ENCODE measurements around the gene KIAA0040. TPM values are rescaled to one million over a fixed set of nuclear protein-coding genes. Genes with fewer than 3 reads are reported as not detected.

The KIAA0040 gene
- total and polyA plus RNA-seq, 2 donors (not counting 1 experiment from before 2014, with no cell fraction given): 93.6 to 106 TPM

DNA sequence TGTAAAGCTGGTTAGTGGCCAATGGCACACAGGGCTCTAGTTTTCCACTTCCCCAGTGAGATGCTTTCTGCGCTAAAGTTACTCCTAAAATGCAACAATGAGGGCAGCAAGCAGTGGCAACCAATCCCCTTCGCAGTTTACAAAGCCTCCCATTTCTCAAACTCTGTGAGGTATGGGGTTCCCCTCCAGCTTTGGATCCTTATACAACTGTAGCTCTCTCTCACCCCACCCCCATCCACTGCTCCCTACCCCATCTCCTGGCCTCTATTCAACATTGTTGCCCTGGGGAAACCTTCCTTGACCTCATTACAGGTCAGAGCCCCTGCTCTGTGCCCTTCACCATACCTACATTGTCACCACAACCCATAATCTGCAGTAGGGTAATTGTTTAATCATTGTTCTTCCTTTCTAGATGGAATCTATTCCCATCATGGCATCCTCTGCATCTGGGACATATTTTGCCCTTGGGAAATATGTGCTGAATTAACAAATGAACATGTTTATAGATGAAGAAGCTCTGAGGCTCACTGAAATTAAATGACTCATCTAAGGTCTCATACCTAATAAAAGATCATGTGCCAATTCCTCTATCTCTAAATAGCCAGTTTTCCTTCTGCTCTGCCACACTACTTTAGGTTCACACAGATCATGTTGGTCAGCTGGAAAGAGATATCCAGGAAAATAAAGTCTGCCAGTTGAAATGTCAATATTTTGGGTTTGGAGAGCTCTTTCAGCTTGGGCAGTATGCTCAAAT is 12.6 kb downstream of the KIAA0040 start:
- intact Hi-C loops (cut with micrococcal nuclease): no loop called here
- peak overlapping the region; percentile 7 to 71 for H3K27ac ChIP-seq (ENCODE audit: low read length in 2 of 2)
- H3K27me3 ChIP-seq (replicated peaks in 1 of 4; ENCODE audit: control extremely low read depth in 1 of 4, control insufficient read depth in 3 of 4, insufficient read depth in 4 of 4, low read length in 3 of 4): no peaks in the 10 kb centered on the region
- H3K4me3 ChIP-seq (ENCODE audit: control extremely low read depth in 1 of 5, extremely low read depth in 1 of 5, insufficient read depth in 1 of 5, low read depth in 2 of 5, low read length in 4 of 5): no peak overlapping the region
- no peaks in the 10 kb centered on the region for H3K9me3 ChIP-seq (ENCODE audit: control extremely low read depth in 1 of 3, control insufficient read depth in 2 of 3, insufficient read depth in 1 of 3, low read length in 2 of 3)
- no peak for ATAC-seq (ENCODE audit: low read depth)
- Mint-ChIP-seq H3K4me1 (peaks cover 88% of the 10 kb centered on the region), H3K27ac (peak overlapping the region; percentile 77), H3K9me3 (ENCODE audit: insufficient read depth) (no peaks in the 10 kb centered on the region), H3K27me3 (no peaks in the 10 kb centered on the region), H3K4me3 (peak overlapping the region; percentile 61)
- no peak overlapping the region for H2AFZ ChIP-seq (ENCODE audit: insufficient read depth, low read depth, low read length, poor library complexity, severe bottlenecking)
- peaks cover 5 to 88% of the 10 kb centered on the region in 2 experiments for H3K36me3 ChIP-seq (replicated peaks in 1 of 2; ENCODE audit: control extremely low read depth in 1 of 2, control insufficient read depth in 1 of 2, extremely low read depth in 1 of 2, insufficient read depth in 2 of 2, low read length in 1 of 2)
- ChIA-PET POLR2A (no interaction called here), CTCF (interaction anchor here (0.5 to 2.8 kb wide), 14 partner anchors 9 to 140 kb away, joined by 3 to 9 read pairs (median 4); no protein-coding TSS in a partner anchor)
- TF ChIP-seq, protein P1, sequence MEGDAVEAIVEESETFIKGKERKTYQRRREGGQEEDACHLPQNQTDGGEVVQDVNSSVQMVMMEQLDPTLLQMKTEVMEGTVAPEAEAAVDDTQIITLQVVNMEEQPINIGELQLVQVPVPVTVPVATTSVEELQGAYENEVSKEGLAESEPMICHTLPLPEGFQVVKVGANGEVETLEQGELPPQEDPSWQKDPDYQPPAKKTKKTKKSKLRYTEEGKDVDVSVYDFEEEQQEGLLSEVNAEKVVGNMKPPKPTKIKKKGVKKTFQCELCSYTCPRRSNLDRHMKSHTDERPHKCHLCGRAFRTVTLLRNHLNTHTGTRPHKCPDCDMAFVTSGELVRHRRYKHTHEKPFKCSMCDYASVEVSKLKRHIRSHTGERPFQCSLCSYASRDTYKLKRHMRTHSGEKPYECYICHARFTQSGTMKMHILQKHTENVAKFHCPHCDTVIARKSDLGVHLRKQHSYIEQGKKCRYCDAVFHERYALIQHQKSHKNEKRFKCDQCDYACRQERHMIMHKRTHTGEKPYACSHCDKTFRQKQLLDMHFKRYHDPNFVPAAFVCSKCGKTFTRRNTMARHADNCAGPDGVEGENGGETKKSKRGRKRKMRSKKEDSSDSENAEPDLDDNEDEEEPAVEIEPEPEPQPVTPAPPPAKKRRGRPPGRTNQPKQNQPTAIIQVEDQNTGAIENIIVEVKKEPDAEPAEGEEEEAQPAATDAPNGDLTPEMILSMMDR (IDR thresholded peaks at IDR 0.05): no peak
- TF ChIP-seq EZH2 (IDR thresholded peaks at IDR 0.05; ENCODE audit: borderline replicate concordance, insufficient read depth, low read depth, low read length, poor library complexity, severe bottlenecking): no peak
- peaks cover 77 to 81% of the 10 kb centered on the region in 2 donors for H3K4me1 ChIP-seq (ENCODE audit: control insufficient read depth in 2 of 2, insufficient read depth in 2 of 2, low read length in 2 of 2)
- H3K4me2 ChIP-seq (replicated peaks; ENCODE audit: low read depth, low read length, poor library complexity, severe bottlenecking): peak overlapping the region; percentile 51
- peak overlapping the region; percentile 21 for H3K9ac ChIP-seq (ENCODE audit: low read length)
- 86% methylated on average over 1 of the region's 2 CpGs for WGBS (ENCODE audit: insufficient coverage)
- DNase-seq: no peak
- peaks cover 91% of the 10 kb centered on the region for H4K20me1 ChIP-seq (ENCODE audit: control insufficient read depth, insufficient read depth, low read length, poor library complexity, severe bottlenecking)
- peaks cover 92% of the 10 kb centered on the region for H3K79me2 ChIP-seq (ENCODE audit: control insufficient read depth, insufficient read depth, low read length)

DNA sequence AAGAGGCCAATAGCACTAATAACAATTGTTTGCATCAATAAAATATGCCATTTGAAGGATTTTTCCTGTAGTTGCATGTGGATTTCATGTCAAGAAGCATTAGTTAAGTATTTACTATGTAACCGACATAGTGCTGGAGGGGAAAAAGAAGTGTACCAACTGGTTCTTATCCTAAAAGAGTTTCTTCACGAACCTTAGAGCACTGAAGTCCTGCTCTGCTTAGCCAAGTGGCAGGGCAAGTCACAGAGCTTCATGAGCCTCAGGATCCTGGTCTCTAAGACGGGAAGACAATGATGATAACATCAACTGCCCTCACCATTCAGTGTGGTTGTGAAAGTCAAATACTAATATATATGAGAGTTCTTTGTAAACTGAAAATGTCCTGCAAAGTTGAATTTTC is 14.1 kb downstream of the KIAA0040 start:
- peaks cover 4 to 89% of the 10 kb centered on the region in 2 experiments for H3K36me3 ChIP-seq (replicated peaks in 1 of 2; ENCODE audit: control extremely low read depth in 1 of 2, control insufficient read depth in 1 of 2, extremely low read depth in 1 of 2, insufficient read depth in 2 of 2, low read length in 1 of 2)
- CTCF ChIA-PET: interaction anchor here (0.8 to 3.6 kb wide), 3 partner anchors 9 to 27 kb away, joined by 3 to 12 read pairs (median 6); no protein-coding TSS in a partner anchor
- H3K4me3 Mint-ChIP-seq: no peak overlapping the region
- H3K4me2 ChIP-seq (replicated peaks; ENCODE audit: low read depth, low read length, poor library complexity, severe bottlenecking): no peak overlapping the region
- WGBS (ENCODE audit: insufficient coverage): 86% methylated on average over 2 of the region's 3 CpGs
- peaks cover 71 to 76% of the 10 kb centered on the region in 2 donors for H3K4me1 ChIP-seq (ENCODE audit: control insufficient read depth in 2 of 2, insufficient read depth in 2 of 2, low read length in 2 of 2)
- ATAC-seq (ENCODE audit: low read depth): no peak
- H3K27ac ChIP-seq (ENCODE audit: low read length in 2 of 2): peak overlapping the region in 1 of 2 donors; percentile 71
- H3K4me1 Mint-ChIP-seq: peaks cover 88% of the 10 kb centered on the region
- peak overlapping the region; percentile 65 for H3K27ac Mint-ChIP-seq
- H4K20me1 ChIP-seq (ENCODE audit: control insufficient read depth, insufficient read depth, low read length, poor library complexity, severe bottlenecking): peaks cover 91% of the 10 kb centered on the region
- intact Hi-C loops (cut with micrococcal nuclease): no loop called here
- H3K4me3 ChIP-seq (ENCODE audit: control extremely low read depth in 1 of 5, extremely low read depth in 1 of 5, insufficient read depth in 1 of 5, low read depth in 2 of 5, low read length in 4 of 5): no peak overlapping the region
- no peaks in the 10 kb centered on the region for H3K9me3 ChIP-seq (ENCODE audit: control extremely low read depth in 1 of 3, control insufficient read depth in 2 of 3, insufficient read depth in 1 of 3, low read length in 2 of 3)
- no peaks in the 10 kb centered on the region for H3K9me3 Mint-ChIP-seq (ENCODE audit: insufficient read depth)
- no peak overlapping the region for H2AFZ ChIP-seq (ENCODE audit: insufficient read depth, low read depth, low read length, poor library complexity, severe bottlenecking)
- H3K79me2 ChIP-seq (ENCODE audit: control insufficient read depth, insufficient read depth, low read length): peaks cover 91% of the 10 kb centered on the region
- H3K27me3 ChIP-seq (replicated peaks in 1 of 4; ENCODE audit: control extremely low read depth in 1 of 4, control insufficient read depth in 3 of 4, insufficient read depth in 4 of 4, low read length in 3 of 4): no peaks in the 10 kb centered on the region
- H3K27me3 Mint-ChIP-seq: no peaks in the 10 kb centered on the region
- no peak for DNase-seq
- no peak overlapping the region for H3K9ac ChIP-seq (ENCODE audit: low read length)
- TF ChIP-seq, protein P1 (IDR thresholded peaks at IDR 0.05): no peak
- POLR2A ChIA-PET: no interaction called here

Measured in B cell (primary cell).